IMR-90 (cell line): ENCODE data around the gene RBMXL3. TPM values are rescaled to one million over a fixed set of nuclear protein-coding genes. Genes with fewer than 3 reads are reported as not detected.
A peak's percentile ranks its signal among the peaks of the same experiment; 100 is the strongest.

Source experiments
- ATAC-seq: fragments of 200-7000 bp; cut with Tn5 transposase; 2 replicates; pipeline ENCODE4 v1.9.1; 2020; ENCODE audit warnings: low read depth, mild to moderate bottlenecking, moderate library complexity
- BruUV-seq: library from RNA; stranded (reverse); fragments of 400-500 nt; replicated peaks from 2 replicates; lab custom pipeline; 2021; lab: Mats Ljungman, UMichigan
- CTCF ChIA-PET: fragments of 300-600 bp; formaldehyde crosslinking; extraction: SDS; loops from one replicate; lab custom pipeline; 2021; ENCODE audit warnings: antibody characterized with exemption; lab: Yijun Ruan, JAX
- POLR2A ChIA-PET: fragments of 300-600 bp; sonication (Branson Sonifier 250); formaldehyde crosslinking; loops from one replicate; lab custom pipeline; 2022; ENCODE audit warnings: antibody characterized with exemption; ENCODE audit not compliant: unreplicated experiment; lab: Charles Lee
- DNase-seq: peaks from one replicate; pipeline ENCODE4 v3.0.0; 2013
- H2AFZ ChIP-seq: replicated peaks from 2 replicates; pipeline ENCODE3; 2013; ENCODE audit warnings: low read length, mild to moderate bottlenecking; ENCODE audit not compliant: poor library complexity
- H2AK5ac ChIP-seq: 2 replicates; pipeline ENCODE4 v1.6.1; 2013; ENCODE audit warnings: low read depth, low read length, inconsistent platforms
- H2AK9ac ChIP-seq: replicated peaks from 2 replicates; pipeline ENCODE3; 2013; ENCODE audit warnings: mild to moderate bottlenecking, low read depth, low read length, moderate library complexity; ENCODE audit not compliant: poor library complexity
- H2BK120ac ChIP-seq: 2 replicates; pipeline ENCODE4 v1.6.1; 2013; ENCODE audit warnings: low read depth, low read length, inconsistent platforms
- H2BK15ac ChIP-seq: 3 replicates; pipeline ENCODE4 v1.6.1; 2013; ENCODE audit warnings: low read depth, low read length, inconsistent platforms
- H2BK20ac ChIP-seq: 2 replicates; pipeline ENCODE4 v1.6.1; 2013; ENCODE audit warnings: low read depth, mild to moderate bottlenecking, inconsistent platforms, low read length, moderate library complexity
- H2BK5ac ChIP-seq: 2 replicates; pipeline ENCODE4 v1.6.1; 2013; ENCODE audit warnings: mild to moderate bottlenecking, low read depth, low read length, inconsistent platforms; ENCODE audit not compliant: poor library complexity, severe bottlenecking
- H3K14ac ChIP-seq: replicated peaks from 2 replicates; pipeline ENCODE4 v1.6.1; 2013; ENCODE audit warnings: low read depth, low read length, inconsistent platforms
- H3K18ac ChIP-seq: 2 replicates; pipeline ENCODE4 v1.6.1; 2013; ENCODE audit warnings: low read depth, low read length, control low read depth
- H3K23ac ChIP-seq: 2 replicates; pipeline ENCODE4 v1.6.1; 2013; ENCODE audit warnings: low read depth, low read length, inconsistent platforms
- H3K27ac ChIP-seq: 2 replicates; pipeline ENCODE4 v1.5.1; 2013; ENCODE audit warnings: mild to moderate bottlenecking, control low read depth, low read length; ENCODE audit not compliant: insufficient read depth
- H3K27me3 ChIP-seq: 2 replicates; pipeline ENCODE4 v1.6.1; 2013; ENCODE audit warnings: low read length; ENCODE audit not compliant: control insufficient read depth, insufficient read depth
- H3K36me3 ChIP-seq: 2 replicates; pipeline ENCODE4 v1.6.1; 2013; ENCODE audit warnings: low read length, mixed read lengths; ENCODE audit not compliant: control insufficient read depth, insufficient read depth
- H3K4ac ChIP-seq: 2 replicates; pipeline ENCODE4 v1.6.1; 2013; ENCODE audit warnings: low read depth, low read length, inconsistent platforms
- H3K4me1 ChIP-seq: 2 replicates; pipeline ENCODE4 v1.6.1; 2013; ENCODE audit warnings: low read length, mixed read lengths; ENCODE audit not compliant: control insufficient read depth, insufficient read depth
- H3K4me2 ChIP-seq: 2 replicates; pipeline ENCODE4 v1.6.1; 2013; ENCODE audit warnings: low read depth, mild to moderate bottlenecking, control low read depth, low read length, moderate library complexity
- H3K4me3 ChIP-seq: 2 replicates; pipeline ENCODE4 v1.5.1; 2013; ENCODE audit warnings: low read depth, mild to moderate bottlenecking, control low read depth, low read length, moderate library complexity; ENCODE audit not compliant: insufficient read depth
- H3K56ac ChIP-seq: 2 replicates; pipeline ENCODE4 v1.6.1; 2013; ENCODE audit warnings: low read length, inconsistent platforms; ENCODE audit not compliant: insufficient read depth; ENCODE audit errors: extremely low read depth
- H3K79me1 ChIP-seq, 2 experiments: 2 replicates each; pipeline ENCODE4 v1.6.1; 2013; ENCODE audit warnings: low read length in 2 of 2, inconsistent platforms in 1 of 2, low read depth in 1 of 2
- H3K9ac ChIP-seq: 2 replicates; pipeline ENCODE4 v1.6.1; 2013; ENCODE audit warnings: low read depth, low read length, control low read depth
- H3K9me1 ChIP-seq: 2 replicates; pipeline ENCODE4 v1.6.1; 2013; ENCODE audit warnings: low read length, inconsistent platforms; ENCODE audit not compliant: insufficient read depth
- H3K9me3 ChIP-seq: 2 replicates; pipeline ENCODE4 v1.6.1; 2013; ENCODE audit warnings: low read length; ENCODE audit not compliant: control insufficient read depth, insufficient read depth
- H4K20me1 ChIP-seq: 2 replicates; pipeline ENCODE4 v1.6.1; 2013; ENCODE audit warnings: low read length, inconsistent platforms; ENCODE audit not compliant: insufficient read depth
- H4K5ac ChIP-seq: 2 replicates; pipeline ENCODE4 v1.6.1; 2013; ENCODE audit warnings: mild to moderate bottlenecking, low read depth, low read length, control low read depth
- H4K8ac ChIP-seq, 2 experiments: 2 replicates each; pipeline ENCODE4 v1.6.1; 2013; ENCODE audit warnings: low read depth in 2 of 2, low read length in 2 of 2, control low read depth in 1 of 2, inconsistent platforms in 1 of 2
- H4K91ac ChIP-seq: 2 replicates; pipeline ENCODE4 v1.6.1; 2013; ENCODE audit warnings: low read depth, low read length, inconsistent platforms; ENCODE audit not compliant: insufficient read depth
- BHLHE40 ChIP-seq: fragments of 150-350 bp; IDR thresholded peaks from 2 replicates; pipeline ENCODE4 v1.6.1; 2016; ENCODE audit warnings: mild to moderate bottlenecking, low read depth, low read length
- CHD1 ChIP-seq: IDR thresholded peaks from 2 replicates; pipeline ENCODE4 v1.6.1; 2012; ENCODE audit warnings: low read depth, low read length, improper control_type of control experiment
- MAZ ChIP-seq: IDR thresholded peaks from 2 replicates; pipeline ENCODE4 v1.6.1; 2012; ENCODE audit warnings: low read depth, mild to moderate bottlenecking, low read length, improper control_type of control experiment, moderate library complexity, borderline replicate concordance
- MXI1 ChIP-seq: IDR thresholded peaks from 2 replicates; pipeline ENCODE4 v1.6.1; 2012; ENCODE audit warnings: low read depth, mild to moderate bottlenecking, low read length, moderate library complexity, borderline replicate concordance
- NFE2L2 ChIP-seq: fragments of 150-350 bp; IDR thresholded peaks from 2 replicates; pipeline ENCODE4 v1.6.1; 2016; ENCODE audit warnings: low read depth, mild to moderate bottlenecking, low read length
- POLR2A ChIP-seq: IDR thresholded peaks from 2 replicates; pipeline ENCODE4 v1.6.1; 2012; ENCODE audit warnings: mild to moderate bottlenecking, low read depth, low read length
- RCOR1 ChIP-seq: IDR thresholded peaks from 2 replicates; pipeline ENCODE4 v1.6.1; 2012; ENCODE audit warnings: mild to moderate bottlenecking, low read length, improper control_type of control experiment; ENCODE audit not compliant: insufficient replicate concordance
- RFX5 ChIP-seq: IDR thresholded peaks from 2 replicates; pipeline ENCODE4 v1.8.0; 2012; ENCODE audit warnings: low read depth, mild to moderate bottlenecking, low read length, moderate library complexity
- SMC3 ChIP-seq: fragments of 150-350 bp; IDR thresholded peaks from 2 replicates; pipeline ENCODE4 v1.6.1; 2016; ENCODE audit warnings: low read depth, mild to moderate bottlenecking, antibody characterized with exemption, low read length, moderate library complexity
- WGBS, 2 experiments: methylation state at CpG; one replicate each; pipeline versions ENCODE4 v1.1.5 to v1.1.7; 2013; ENCODE audit warnings: missing lambda C conversion rate in 2 of 2; ENCODE audit not compliant: insufficient read length in 1 of 2; ENCODE audit errors: extremely low coverage in 2 of 2; 5-methylcytosine and 5-hydroxymethylcytosine counted together
- dilution Hi-C: fragments of 300-500 bp; cut with HindIII; formaldehyde crosslinking; loops from one replicate; pipeline ENCODE4 v1.14.3; 2018; ENCODE audit warnings: low sequenced_read_pairs; ENCODE audit not compliant: unreplicated experiment
- in situ Hi-C: fragments of 300-500 bp; cut with MboI; formaldehyde crosslinking; loops from 3 replicates; pipeline ENCODE4 v1.14.3; 2019; ENCODE audit warnings: low sequenced_read_pairs, inconsistent platforms, mixed read lengths
- intact Hi-C: fragments of 100-400 bp; cut with micrococcal nuclease; formaldehyde crosslinking; loops from 2 replicates; pipeline ENCODE4 v1.10.0; 2022
- polyA plus RNA-seq, 3 experiments: library from polyadenylated mRNA; depleted of rRNA; stranded (reverse); fragments of >200 nt; gene quantifications; 2 replicates each; pipeline ENCODE4 v1.2.3, GENCODE V29; 2012; ENCODE audit warnings: low replicate concordance in 1 of 3
- total RNA-seq: library from RNA; depleted of rRNA; stranded (reverse); fragments of >200 nt; gene quantifications from 2 replicates; pipeline ENCODE4 v1.2.3, GENCODE V29; 2012
- TF ChIP-seq, protein P1 (sequence below): fragments of 150-350 bp; IDR thresholded peaks from 2 replicates; pipeline ENCODE4 v1.6.1; 2017; ENCODE audit warnings: mild to moderate bottlenecking, antibody characterized with exemption, low read length, low read depth

RBMXL3 gene
- total and polyA plus RNA-seq, 2 of the 4 experiments (the other 2 are of a cell fraction) = not detected

GRCh38 chrX:115229337-115230003, 40.3 kb downstream of the RBMXL3 start (continued):
- no peak for TF ChIP-seq RCOR1

DNA sequence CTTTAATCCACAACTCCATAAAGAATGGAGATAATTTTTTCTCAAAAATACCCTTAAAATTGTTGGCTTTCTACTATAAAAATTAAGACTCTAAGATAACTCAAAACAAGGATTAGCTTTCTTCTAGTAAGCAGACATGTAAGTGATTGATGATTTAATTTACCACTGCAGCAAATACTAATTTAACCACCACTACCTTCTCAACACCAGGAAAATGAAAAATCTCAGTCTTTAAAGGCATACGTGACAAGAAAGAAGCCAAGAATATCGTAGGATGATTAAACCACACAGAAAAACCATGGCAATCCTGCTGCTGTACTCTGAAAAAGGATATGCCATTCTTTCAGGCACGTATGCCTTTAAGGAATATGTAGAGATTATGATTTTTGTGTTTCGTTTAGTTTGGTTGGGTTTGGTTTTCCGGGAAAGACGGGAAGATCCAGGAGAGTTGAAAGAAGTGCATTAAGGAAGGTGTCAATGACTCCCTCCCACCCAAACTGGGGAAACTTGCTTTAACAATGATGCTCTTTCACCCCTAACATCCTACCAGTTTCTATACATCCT, 43.8 kb downstream of the RBMXL3 start:
- no TSS peak for BruUV-seq
- H3K4me3 ChIP-seq = peak overlapping the region; percentile 89
- peak overlapping the region; percentile 87 for H3K9ac ChIP-seq
- H2AK9ac ChIP-seq = peak overlapping the region; percentile 71
- TF ChIP-seq NFE2L2 (no peak), CHD1 (no peak), MXI1 (no peak), MAZ (no peak), POLR2A (no peak), SMC3 (no peak), RFX5 (no peak), BHLHE40 (no peak)
- TF ChIP-seq, protein P1, sequence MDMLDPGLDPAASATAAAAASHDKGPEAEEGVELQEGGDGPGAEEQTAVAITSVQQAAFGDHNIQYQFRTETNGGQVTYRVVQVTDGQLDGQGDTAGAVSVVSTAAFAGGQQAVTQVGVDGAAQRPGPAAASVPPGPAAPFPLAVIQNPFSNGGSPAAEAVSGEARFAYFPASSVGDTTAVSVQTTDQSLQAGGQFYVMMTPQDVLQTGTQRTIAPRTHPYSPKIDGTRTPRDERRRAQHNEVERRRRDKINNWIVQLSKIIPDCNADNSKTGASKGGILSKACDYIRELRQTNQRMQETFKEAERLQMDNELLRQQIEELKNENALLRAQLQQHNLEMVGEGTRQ = no peak
- peak overlapping the region; percentile 77 for H4K91ac ChIP-seq
- in situ Hi-C loops = no loop called here
- H2AFZ ChIP-seq = peak overlapping the region; percentile 93
- POLR2A ChIA-PET = no interaction called here
- H3K9me3 ChIP-seq = no peaks in the 10 kb centered on the region
- peak overlapping the region; percentile 68 for H3K18ac ChIP-seq
- dilution Hi-C loops = no loop called here
- peak overlapping the region; percentile 97 for H3K4me2 ChIP-seq
- H3K23ac ChIP-seq = peak overlapping the region; percentile 96
- CTCF ChIA-PET = no interaction called here
- peak overlapping the region; percentile 9 for H2BK5ac ChIP-seq
- H3K27ac ChIP-seq = peak overlapping the region; percentile 90
- no peak overlapping the region for H2BK120ac ChIP-seq
- H3K27me3 ChIP-seq = no peaks in the 10 kb centered on the region; the same call in 1 of the 2 replicates
- peak overlapping the region; percentile 58; the same call in 1 of the 2 replicates for H2AK5ac ChIP-seq
- H3K4me1 ChIP-seq = 0 out of 2 replicates have a peak, but pooled peaks cover 2% of the 10 kb centered on the region
- WGBS, 2 experiments = no CpG with 5 or more reads among the region's 6 CpGs
- H4K20me1 ChIP-seq = peaks cover 3% of the 10 kb centered on the region; the same call in 1 of the 2 replicates
- peak overlapping the region; percentile 24; the same call in 1 of the 2 replicates for H3K56ac ChIP-seq
- ATAC-seq (no peak), DNase-seq (no peak)
- H2BK20ac ChIP-seq = no peak overlapping the region
- no peaks in the 10 kb centered on the region for H3K9me1 ChIP-seq
- intact Hi-C loops = loop anchor here (5.0 kb wide), 1 partner anchor 329 kb away; the partner anchor contains the start of gene PLS3
- H2BK15ac ChIP-seq = no peak overlapping the region; the same call in 2 of the 3 replicates
- peak overlapping the region; percentile 77 for H4K5ac ChIP-seq
- peaks cover 4 to 12% of the 10 kb centered on the region in 2 experiments; a peak in 3 of 4 replicates for H3K79me1 ChIP-seq
- peak overlapping the region in 1 of 2 experiments; percentile 27; a peak in 2 of 4 replicates for H4K8ac ChIP-seq
- peak overlapping the region; percentile 73 for H3K14ac ChIP-seq
- H3K4ac ChIP-seq = peak overlapping the region; percentile 60
- H3K36me3 ChIP-seq = no peaks in the 10 kb centered on the region
